HG03439 (cell line): Measurements from ENCODE around the gene SHISA5.
"Not testable (repeated sequence)": the region's sequence is repeated elsewhere in the genome, so short reads cannot be mapped to it uniquely, and the experiment has no call there.

Experiments used
- ATAC-seq: cut with Tn5 transposase; IDR thresholded peaks from one replicate; pipeline ENCODE4 v1.9.1; 2021; ENCODE audit warnings: mild to moderate bottlenecking, moderate library complexity; ENCODE audit not compliant: unreplicated experiment

The SHISA5 gene

GRCh38 chr3:48478626-48479555 lies 25.1 kb downstream of the SHISA5 start:
- no peak for ATAC-seq

GRCh38 chr3:48477959-48478520 lies 25.9 kb downstream of the SHISA5 start:
- no peak for ATAC-seq

- ATAC-seq: no peak
Measured at GRCh38 chr3:48476426-48477053, 27.4 kb downstream of the SHISA5 start.

- no peak for ATAC-seq
Measured at GRCh38 chr3:48475188-48475587, 28.8 kb downstream of the SHISA5 start.

- ATAC-seq: no peak
Measured at GRCh38 chr3:48474619-48475018, 29.4 kb downstream of the SHISA5 start.

GRCh38 chr3:48474031-48474430 lies 29.9 kb downstream of the SHISA5 start:
- ATAC-seq: not testable (repeated sequence)

- no peak for ATAC-seq
Measured at GRCh38 chr3:48473617-48473952, 30.4 kb downstream of the SHISA5 start.

GRCh38 chr3:48472923-48473616 lies 30.9 kb downstream of the SHISA5 start:
- peak; percentile 79 for ATAC-seq

GRCh38 chr3:48472673-48472922 lies 31.4 kb downstream of the SHISA5 start:
- ATAC-seq: no peak

GRCh38 chr3:48470286-48470685 lies 33.7 kb downstream of the SHISA5 start:
- no peak for ATAC-seq

- ATAC-seq: no peak
Measured at GRCh38 chr3:48469046-48469915, 34.7 kb downstream of the SHISA5 start.

- ATAC-seq: no peak
Measured at GRCh38 chr3:48468329-48468731, 35.6 kb downstream of the SHISA5 start.

- ATAC-seq: no peak
Measured at GRCh38 chr3:48467473-48468267, 36.3 kb downstream of the SHISA5 start.

- ATAC-seq: no peak
Measured at GRCh38 chr3:48467110-48467454, 36.9 kb downstream of the SHISA5 start.

GRCh38 chr3:48466386-48467109 lies 37.4 kb downstream of the SHISA5 start:
- peak; percentile 14 for ATAC-seq

- ATAC-seq: peak; percentile 67
Measured at GRCh38 chr3:48465531-48466378, 38.2 kb downstream of the SHISA5 start.

GRCh38 chr3:48465237-48465530 lies 38.8 kb downstream of the SHISA5 start:
- ATAC-seq: no peak

GRCh38 chr3:48464713-48465221 lies 39.2 kb downstream of the SHISA5 start:
- no peak for ATAC-seq
